Measurements from ENCODE around the gene SUN5. TPM values are rescaled to one million over a fixed set of nuclear protein-coding genes. Genes with fewer than 3 reads are reported as not detected.

SUN5 gene
- total RNA-seq, 1 experiment from 2014 or later, result not detected

GRCh38 chr20:33034901-33035492 lies 30.8 kb upstream of the SUN5 start (continued):
- no peak for TF ChIP-seq FOXJ3 (CRISPR knock-in tag; IDR thresholded peaks at IDR 0.05; ENCODE audit: borderline replicate concordance)
- no peak for TF ChIP-seq ZNF281 (CRISPR knock-in tag; IDR thresholded peaks at IDR 0.05)
- TF ChIP-seq NR3C1 (CRISPR knock-in tag; conservative IDR thresholded peaks at IDR 0.05; ENCODE audit: low read depth), result no peak
- no peak for TF ChIP-seq ATF6 (CRISPR knock-in tag; IDR thresholded peaks at IDR 0.05)
- no peak for TF ChIP-seq CBFB (CRISPR knock-in tag; IDR thresholded peaks at IDR 0.05; ENCODE audit: low read depth)
- no peak for TF ChIP-seq TCF7 (CRISPR knock-in tag; IDR thresholded peaks at IDR 0.05; ENCODE audit: low read depth)

GRCh38 chr20:33034115-33034514 lies 29.9 kb upstream of the SUN5 start:
- H3K4me3 Mint-ChIP-seq, result no peak overlapping the region
- ChIA-PET CTCF (no interaction called here), POLR2A (no interaction called here)

GRCh38 chr20:33033381-33033780 lies 29.1 kb upstream of the SUN5 start:
- H3K27me3 Mint-ChIP-seq (ENCODE audit: low read depth), result peaks cover 13% of the 10 kb centered on the region
- no peak overlapping the region for H3K27ac Mint-ChIP-seq
- H3K4me3 Mint-ChIP-seq, result no peak overlapping the region
- no peaks in the 10 kb centered on the region for H3K36me3 Mint-ChIP-seq
- H3K4me1 Mint-ChIP-seq, result no peaks in the 10 kb centered on the region
- TF ChIP-seq ERG (CRISPR knock-in tag; IDR thresholded peaks at IDR 0.05) (no peak), ATF3 (CRISPR knock-in tag; conservative IDR thresholded peaks at IDR 0.05) (no peak)
- POLR2A ChIA-PET, result no interaction called here
- CTCF ChIA-PET, result no interaction called here
- ATAC-seq (no peak), DNase-seq (ENCODE audit: low spot score) (no peak)
- H3K9me3 Mint-ChIP-seq, result peaks cover 6% of the 10 kb centered on the region; the same call in 1 of the 2 replicates

More at GRCh38 chr20:33034115-33034514, 29.9 kb upstream of the SUN5 start:
- Mint-ChIP-seq H3K27me3 (ENCODE audit: low read depth) (peaks cover 15% of the 10 kb centered on the region), H3K36me3 (no peaks in the 10 kb centered on the region), H3K27ac (no peak overlapping the region), H3K9me3 (peaks cover 6% of the 10 kb centered on the region; the same call in 1 of the 2 replicates), H3K4me1 (no peaks in the 10 kb centered on the region)
- no peak for ATAC-seq
- TF ChIP-seq ZBTB21 (CRISPR knock-in tag; IDR thresholded peaks at IDR 0.05; ENCODE audit: borderline replicate concordance) (no peak), ZNF232 (CRISPR knock-in tag; IDR thresholded peaks at IDR 0.05) (no peak), MYBL2 (CRISPR knock-in tag; IDR thresholded peaks at IDR 0.05) (no peak), MXD4 (CRISPR knock-in tag; IDR thresholded peaks at IDR 0.05; ENCODE audit: borderline replicate concordance) (no peak), GRHL2 (CRISPR knock-in tag; IDR thresholded peaks at IDR 0.05; ENCODE audit: insufficient replicate concordance, severe bottlenecking) (no peak), FOXP1 (CRISPR knock-in tag; IDR thresholded peaks at IDR 0.05; ENCODE audit: borderline replicate concordance) (no peak), HMGA2 (CRISPR knock-in tag; IDR thresholded peaks at IDR 0.05) (no peak), NR3C1 (CRISPR knock-in tag; conservative IDR thresholded peaks at IDR 0.05; ENCODE audit: low read depth) (no peak), TCF7 (CRISPR knock-in tag; IDR thresholded peaks at IDR 0.05; ENCODE audit: low read depth) (no peak), SOX15 (CRISPR knock-in tag; IDR thresholded peaks at IDR 0.05) (no peak), SMAD4 (CRISPR knock-in tag; IDR thresholded peaks at IDR 0.05) (no peak), E2F4 (CRISPR knock-in tag; IDR thresholded peaks at IDR 0.05; ENCODE audit: borderline replicate concordance, low read depth) (no peak)
- no peak for DNase-seq (ENCODE audit: low spot score)
